H7 (cell line): ENCODE data around the gene PRRT3. TPM values are rescaled to one million over a fixed set of nuclear protein-coding genes. Genes with fewer than 3 reads are reported as not detected.
"Not testable (repeated sequence)": the region's sequence is repeated elsewhere in the genome, so short reads cannot be mapped to it uniquely, and the experiment has no call there.

Experiments
- DNase-seq: peaks from one replicate; pipeline ENCODE4 v3.0.0; 2012
- H3K27me3 ChIP-seq: 2 replicates; pipeline ENCODE4 v1.6.0; 2011; ENCODE audit warnings: mild to moderate bottlenecking, low read length; ENCODE audit not compliant: control insufficient read depth, insufficient read depth
- H3K36me3 ChIP-seq: replicated peaks from 2 replicates; pipeline ENCODE4 v1.5.1; 2011; ENCODE audit warnings: low read length; ENCODE audit not compliant: control insufficient read depth, insufficient read depth
- H3K4me3 ChIP-seq: 2 replicates; pipeline ENCODE4 v1.5.1; 2011; ENCODE audit warnings: low read depth, mild to moderate bottlenecking, control low read depth, low read length, moderate library complexity; ENCODE audit not compliant: insufficient read depth
- total RNA-seq: library from RNA; depleted of rRNA; stranded (reverse); fragments of >200 nt; shearing (Covaris generic); gene quantifications from 2 replicates; pipeline ENCODE4 v1.2.3, GENCODE V29; 2014

PRRT3 gene
- total RNA-seq, 1 experiment from 2014 or later, result 5.3 TPM

DNA sequence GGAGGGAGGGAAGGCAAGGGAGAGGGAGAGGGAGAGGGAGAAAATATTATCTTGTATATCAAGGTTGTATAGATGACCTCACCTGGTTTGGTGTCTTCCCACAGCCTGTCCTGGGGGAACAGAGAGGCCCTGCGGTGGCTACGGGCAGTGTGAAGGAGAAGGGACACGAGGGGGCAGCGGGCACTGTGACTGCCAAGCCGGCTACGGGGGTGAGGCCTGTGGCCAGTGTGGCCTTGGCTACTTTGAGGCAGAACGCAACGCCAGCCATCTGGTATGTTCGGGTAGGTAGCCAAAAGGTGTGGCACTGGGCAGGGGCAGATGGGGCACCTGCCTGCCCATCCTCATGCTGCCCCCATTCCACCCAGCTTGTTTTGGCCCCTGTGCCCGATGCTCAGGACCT, 11.5 kb downstream of the PRRT3 start:
- no peaks in the 10 kb centered on the region; the same call in 1 of the 2 replicates for H3K36me3 ChIP-seq
- no peak for DNase-seq
- H3K4me3 ChIP-seq, result no peak overlapping the region
- no peaks in the 10 kb centered on the region; the same call in none of the 2 replicates for H3K27me3 ChIP-seq

- not testable (repeated sequence) for H3K27me3 ChIP-seq, H3K36me3 ChIP-seq, H3K4me3 ChIP-seq, DNase-seq
Measured at GRCh38 chr3:9939906-9940305, 12.3 kb downstream of the PRRT3 start.

DNA sequence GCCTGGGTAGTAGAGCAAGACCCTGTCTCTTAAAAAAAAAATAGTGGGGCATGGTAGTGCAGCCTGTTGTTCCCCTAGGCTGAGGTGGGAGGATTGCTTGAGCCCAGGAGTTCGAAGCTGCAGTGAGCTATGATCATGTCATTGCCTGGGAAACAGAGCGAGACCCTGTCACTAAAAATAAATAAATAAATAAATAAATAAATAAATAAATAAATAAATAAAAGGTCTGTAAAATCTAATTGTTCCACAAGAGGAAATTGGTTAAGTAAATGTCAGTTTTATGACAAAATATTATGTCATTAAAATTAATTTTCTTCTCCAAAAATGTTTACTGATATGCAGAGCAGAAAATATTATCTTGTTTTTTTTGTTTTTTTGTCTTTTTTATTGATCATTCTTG, 13.2 kb downstream of the PRRT3 start:
- Histone ChIP-seq H3K4me3 (no peak overlapping the region), H3K36me3 (no peaks in the 10 kb centered on the region; the same call in 1 of the 2 replicates), H3K27me3 (no peaks in the 10 kb centered on the region)
- DNase-seq, result no peak

- DNase-seq, result no peak
- Histone ChIP-seq H3K4me3 (no peak overlapping the region), H3K27me3 (no peaks in the 10 kb centered on the region), H3K36me3 (no peaks in the 10 kb centered on the region; the same call in 1 of the 2 replicates)
Measured at GRCh38 chr3:9937486-9938238, 14.5 kb downstream of the PRRT3 start.

DNA sequence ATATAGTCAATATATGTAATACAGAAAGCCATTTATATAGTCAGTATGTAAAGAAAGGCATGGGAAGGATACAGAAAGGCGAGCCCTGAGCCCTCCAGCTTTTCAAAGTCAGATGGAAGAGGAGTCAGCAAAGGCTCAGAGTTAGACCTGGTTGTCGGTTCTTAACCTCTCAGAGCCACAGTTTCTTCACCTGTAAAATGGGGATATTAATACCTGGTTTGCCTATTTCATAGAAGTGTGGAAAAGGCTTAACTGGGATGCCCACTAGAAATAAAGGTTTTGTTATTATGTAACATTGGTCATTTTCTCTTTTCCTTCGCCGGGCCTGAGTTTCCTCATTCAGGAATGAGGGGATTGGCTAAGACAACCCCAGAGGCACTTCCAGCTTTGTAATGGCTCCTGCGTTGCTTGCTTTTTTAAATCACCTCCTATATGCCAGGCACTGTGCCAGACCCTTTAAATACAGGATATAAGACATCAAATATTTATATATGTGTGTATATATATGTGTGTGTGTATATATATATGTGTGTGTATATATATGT, 16.2 kb downstream of the PRRT3 start:
- no peak for DNase-seq
- Histone ChIP-seq H3K27me3 (no peaks in the 10 kb centered on the region; the same call in 1 of the 2 replicates), H3K36me3 (no peaks in the 10 kb centered on the region; the same call in 1 of the 2 replicates), H3K4me3 (no peak overlapping the region)

DNA sequence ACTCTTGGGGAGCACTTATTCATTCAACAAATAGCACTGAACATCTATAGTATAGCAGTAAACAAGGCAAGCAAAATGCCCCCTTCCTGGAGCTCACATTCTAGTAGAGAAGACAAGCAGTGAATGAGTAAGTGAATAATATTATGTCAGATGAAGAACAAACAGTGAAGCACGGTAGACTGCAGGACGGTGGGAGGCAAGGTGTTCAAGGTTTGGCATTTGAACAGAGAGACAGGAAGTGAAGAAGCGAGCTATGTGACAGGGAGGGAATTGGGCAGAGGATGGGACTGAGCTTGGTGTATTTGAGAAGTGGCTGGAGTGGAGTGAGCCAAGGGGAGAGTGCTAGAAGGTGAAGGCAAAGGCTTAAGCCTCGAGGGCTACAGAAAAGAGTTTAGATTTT, 17.2 kb downstream of the PRRT3 start:
- Histone ChIP-seq H3K4me3 (no peak overlapping the region), H3K27me3 (no peaks in the 10 kb centered on the region; the same call in 1 of the 2 replicates), H3K36me3 (no peaks in the 10 kb centered on the region)
- no peak for DNase-seq

- H3K36me3 ChIP-seq, result no peaks in the 10 kb centered on the region
- H3K27me3 ChIP-seq, result no peaks in the 10 kb centered on the region; the same call in 1 of the 2 replicates
- peak overlapping the region; percentile 89 for H3K4me3 ChIP-seq
- peak; percentile 33 for DNase-seq
Measured at GRCh38 chr3:9934235-9934621, 18.0 kb downstream of the PRRT3 start.

DNA sequence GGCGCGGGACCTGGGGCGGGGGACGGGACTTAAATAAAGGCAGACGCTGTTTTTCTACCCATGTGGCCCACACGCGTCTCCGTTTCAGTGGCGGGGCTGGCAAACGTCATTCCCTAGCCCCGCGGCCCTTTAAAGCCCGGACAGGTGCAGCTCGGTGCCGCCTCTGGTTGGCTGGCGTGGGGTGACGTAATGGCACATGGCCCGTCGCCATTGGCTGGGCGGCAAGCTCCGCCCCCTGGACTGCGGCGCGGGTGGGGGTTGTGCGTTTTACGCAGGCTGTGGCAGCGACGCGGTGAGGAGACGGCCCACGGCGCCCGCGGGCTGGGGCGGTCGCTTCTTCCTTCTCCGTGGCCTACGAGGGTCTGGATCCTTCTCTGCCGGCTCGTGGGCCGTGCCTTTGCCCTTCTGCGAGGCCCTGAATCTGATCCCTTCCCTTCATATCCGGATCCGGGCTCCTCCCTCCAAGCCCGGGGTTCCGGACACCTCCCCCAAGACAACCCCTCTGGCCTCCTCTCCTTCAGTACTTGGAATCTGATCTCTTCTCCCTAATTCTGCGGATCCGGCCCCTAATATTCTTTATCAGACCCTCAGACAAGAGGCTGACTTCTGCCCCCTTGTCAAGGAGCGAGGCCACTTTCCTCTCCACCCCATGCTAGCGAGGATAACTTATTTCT, 18.5 kb downstream of the PRRT3 start, which contains the start of gene CRELD1:
Gene CRELD1, plus strand, starts transcription at position 274 of the 674 bp plus-strand sequence. CDS start 605 bp downstream, outside the sequence.
- DNase-seq, result peak; percentile 98
- no peaks in the 10 kb centered on the region; the same call in 1 of the 2 replicates for H3K27me3 ChIP-seq
- H3K36me3 ChIP-seq, result no peaks in the 10 kb centered on the region
- peak within 1 kb of the TSS; percentile 89 for H3K4me3 ChIP-seq

GRCh38 chr3:9932843-9933560, 19.2 kb downstream of the PRRT3 start:
- Histone ChIP-seq H3K36me3 (no peaks in the 10 kb centered on the region), H3K4me3 (peak overlapping the region; percentile 89), H3K27me3 (no peaks in the 10 kb centered on the region; the same call in 1 of the 2 replicates)
- peak; percentile 94 for DNase-seq

DNA sequence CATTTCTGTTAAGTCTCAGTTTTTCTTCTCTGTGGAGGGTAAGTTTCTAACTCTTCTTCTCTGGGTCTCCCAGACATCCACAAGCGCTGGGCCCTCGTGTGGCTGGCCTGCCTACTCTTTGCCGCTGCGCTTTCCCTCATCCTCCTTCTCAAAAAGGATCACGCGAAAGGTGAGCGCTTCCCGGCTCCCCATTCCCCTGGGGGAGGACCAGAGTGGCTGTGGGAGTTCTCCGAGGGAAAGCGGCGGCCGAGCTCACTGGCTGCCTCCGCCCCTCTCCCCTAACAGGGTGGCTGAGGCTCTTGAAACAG, 19.7 kb downstream of the PRRT3 start:
- H3K27me3 ChIP-seq, result no peaks in the 10 kb centered on the region; the same call in 1 of the 2 replicates
- no peaks in the 10 kb centered on the region for H3K36me3 ChIP-seq
- no peak for DNase-seq
- H3K4me3 ChIP-seq, result peak overlapping the region; percentile 89

GRCh38 chr3:9930804-9931418, 21.3 kb downstream of the PRRT3 start:
- no peaks in the 10 kb centered on the region for H3K36me3 ChIP-seq

GRCh38 chr3:9928158-9928557, 24.1 kb downstream of the PRRT3 start:
- Histone ChIP-seq H3K4me3 (no peak overlapping the region), H3K27me3 (no peaks in the 10 kb centered on the region; the same call in 1 of the 2 replicates), H3K36me3 (no peaks in the 10 kb centered on the region)
- peak; percentile 48 for DNase-seq

More at GRCh38 chr3:9930804-9931418, 21.3 kb downstream of the PRRT3 start:
- Histone ChIP-seq H3K4me3 (no peak overlapping the region), H3K27me3 (no peaks in the 10 kb centered on the region; the same call in 1 of the 2 replicates)
- no peak for DNase-seq

DNA sequence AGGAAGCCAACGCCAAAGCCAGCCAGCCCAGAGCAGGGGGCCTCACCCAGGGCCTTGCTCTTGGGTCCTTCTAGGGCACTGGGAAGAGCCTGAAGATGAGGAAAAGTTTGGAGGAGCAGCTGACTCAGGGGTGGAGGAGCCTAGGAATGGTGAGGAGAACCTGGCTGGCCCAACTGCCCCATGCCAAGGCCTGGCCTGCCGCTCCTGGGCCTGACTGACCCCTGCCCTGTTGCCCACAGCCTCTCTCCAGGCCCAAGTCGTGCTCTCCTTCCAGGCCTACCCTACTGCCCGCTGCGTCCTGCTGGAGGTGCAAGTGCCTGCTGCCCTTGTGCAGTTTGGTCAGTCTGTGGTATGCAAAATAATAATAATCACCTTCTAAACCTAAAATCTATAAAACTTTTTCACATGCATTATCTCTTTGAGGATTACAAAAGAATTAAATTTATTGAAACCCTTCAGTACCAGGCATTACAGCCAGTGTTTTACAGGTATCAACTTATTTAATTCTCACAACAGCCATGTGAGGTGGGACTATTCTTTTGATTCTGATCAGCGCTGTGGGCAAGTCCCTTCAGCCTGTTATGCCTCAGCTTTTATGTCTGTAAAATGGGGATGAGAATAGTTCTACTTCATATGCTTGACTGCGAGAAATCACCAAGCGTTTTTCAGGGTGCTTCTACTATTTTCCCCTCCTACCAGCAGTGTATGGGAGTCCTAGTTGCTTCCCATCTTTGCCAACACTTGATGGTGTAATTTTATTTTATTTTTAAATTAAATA, 33.8 kb downstream of the PRRT3 start:
- no peaks in the 10 kb centered on the region for H3K36me3 ChIP-seq
- no peak for DNase-seq
- peaks cover 3% of the 10 kb centered on the region for H3K27me3 ChIP-seq

More for the DNA sequence above, 33.8 kb downstream of the PRRT3 start:
- H3K4me3 ChIP-seq, result no peak overlapping the region
